Measurements from ENCODE around the gene BMF.

Gene BMF

DNA sequence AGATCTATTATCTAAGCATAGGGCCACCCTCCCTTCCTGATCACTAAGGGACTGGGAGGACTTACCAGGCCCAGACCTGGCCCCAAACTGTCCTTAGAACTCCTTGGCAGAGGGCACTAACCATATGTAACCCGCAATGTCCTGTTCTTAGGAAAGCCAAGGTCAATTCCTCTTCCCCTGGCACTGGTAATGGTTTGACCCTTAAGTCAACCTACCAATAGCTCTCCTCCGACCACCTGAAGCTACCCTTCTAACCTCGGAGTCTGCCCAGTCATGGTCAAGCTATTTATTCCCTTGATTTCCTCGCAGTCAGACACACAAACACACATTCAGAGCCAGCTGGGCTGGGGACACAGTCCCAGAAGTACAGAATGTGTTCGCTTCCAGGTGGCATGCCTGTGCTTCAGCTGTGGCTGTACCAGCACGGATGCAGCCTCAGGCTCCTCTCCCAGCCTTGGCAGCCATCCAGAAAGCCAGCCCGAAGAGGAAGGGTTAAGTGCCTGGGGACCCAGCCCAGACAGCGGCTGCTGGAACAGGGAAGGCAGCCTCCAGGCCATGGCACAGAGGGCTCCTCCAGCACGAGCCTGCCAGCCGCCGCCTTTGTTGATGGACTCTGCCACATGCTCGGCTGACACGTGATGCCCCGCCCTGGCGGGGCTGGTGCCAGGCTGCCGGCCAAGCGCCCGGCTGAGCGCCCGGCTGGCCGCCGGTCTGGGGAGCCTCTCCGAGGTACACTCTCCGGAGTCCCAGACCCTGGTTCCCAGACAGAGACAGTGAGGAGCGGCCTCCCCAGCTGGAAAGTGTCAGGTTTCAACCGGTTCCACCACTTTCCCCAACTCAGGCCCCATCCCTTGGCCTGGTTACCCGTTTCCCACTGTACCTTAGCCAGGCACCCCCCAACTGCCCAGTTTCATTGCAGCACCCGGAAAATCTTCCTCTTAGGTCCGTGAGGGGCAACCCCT lies 5.5 kb downstream of the BMF start:
- DNase-seq, result no peak

DNA sequence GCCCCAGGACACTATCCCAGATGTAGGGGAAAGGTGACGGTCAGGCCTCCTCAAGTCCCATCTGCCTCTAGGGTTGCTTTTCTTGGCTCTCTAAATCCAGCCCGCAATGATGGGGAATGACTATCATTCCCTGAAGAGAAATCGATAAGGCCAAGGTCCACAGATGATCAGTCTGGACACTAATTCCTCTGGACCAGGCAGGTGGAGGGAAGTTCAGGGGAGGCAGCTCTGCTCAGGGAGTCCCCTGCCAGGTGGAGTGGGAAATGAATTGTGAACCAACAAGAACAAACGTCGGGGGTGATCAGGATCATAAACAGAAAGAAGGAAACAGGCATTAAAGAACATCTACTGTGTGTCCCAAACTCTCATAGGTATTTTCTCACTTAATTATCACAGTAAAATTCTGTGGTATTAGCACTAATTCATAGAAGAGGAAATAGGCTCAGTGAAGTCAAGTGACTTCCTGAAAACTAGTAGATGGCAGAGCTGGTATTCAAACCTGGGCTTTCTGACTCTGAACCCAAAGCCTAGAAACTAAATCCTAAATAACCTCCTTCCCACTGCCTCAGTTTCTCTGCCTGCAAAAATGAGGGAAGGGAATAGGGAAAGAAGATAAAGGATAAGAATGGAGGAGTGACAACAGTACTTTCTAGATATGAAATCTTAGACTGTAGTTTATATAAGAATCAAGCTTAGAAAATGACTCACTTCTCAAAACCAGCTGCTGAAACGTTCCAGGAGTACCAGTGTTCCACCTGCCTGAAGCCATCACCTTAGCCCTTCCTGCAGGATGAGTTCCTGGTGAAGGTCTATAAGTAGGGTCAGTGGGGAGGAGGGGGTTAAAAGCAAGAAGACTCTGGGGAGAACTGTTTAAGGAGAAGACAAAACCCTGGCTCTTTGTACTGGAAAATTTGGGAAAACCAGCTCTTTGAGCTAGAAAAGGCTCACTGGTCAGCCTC lies 7.5 kb downstream of the BMF start:
- no peak for DNase-seq

DNA sequence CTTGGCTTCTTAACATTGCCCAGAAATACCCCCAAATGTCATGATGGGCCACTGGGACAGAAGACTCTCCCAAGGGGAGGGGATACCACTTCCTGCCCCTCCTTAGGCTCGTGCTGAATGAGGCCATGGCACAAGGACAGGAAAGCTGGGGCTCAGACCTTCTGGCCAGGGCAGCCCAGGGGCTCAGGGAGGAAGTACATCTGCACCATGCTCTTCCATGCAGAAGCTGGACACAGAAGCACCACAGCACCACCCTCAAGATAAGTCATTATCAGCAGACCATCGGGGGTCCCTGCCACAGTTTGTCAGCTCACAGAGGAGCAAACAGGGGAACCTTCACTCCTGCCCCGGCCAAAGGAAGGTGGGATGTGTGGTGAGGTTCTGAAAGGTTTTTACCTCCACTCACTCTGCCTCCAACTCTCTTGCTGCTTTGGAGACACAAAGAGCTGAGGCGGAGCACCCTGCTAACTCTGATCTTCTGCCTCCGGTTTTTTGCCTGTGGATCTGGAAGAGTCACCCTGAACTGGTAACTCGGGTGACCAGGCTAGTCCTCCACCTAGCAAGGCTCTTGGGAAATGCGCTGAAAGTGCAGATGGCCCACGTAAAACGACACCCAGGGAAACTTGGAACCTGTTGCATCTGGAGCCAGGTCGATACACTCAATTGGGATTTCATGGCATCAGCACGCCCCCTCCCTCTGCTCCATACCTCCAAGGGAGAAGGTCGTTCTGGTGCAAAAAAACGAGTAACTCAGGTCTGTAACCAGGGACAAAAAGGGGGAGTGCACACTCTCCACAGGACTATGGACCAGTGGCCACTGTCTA lies 8.3 kb downstream of the BMF start:
- no peak for DNase-seq

DNA sequence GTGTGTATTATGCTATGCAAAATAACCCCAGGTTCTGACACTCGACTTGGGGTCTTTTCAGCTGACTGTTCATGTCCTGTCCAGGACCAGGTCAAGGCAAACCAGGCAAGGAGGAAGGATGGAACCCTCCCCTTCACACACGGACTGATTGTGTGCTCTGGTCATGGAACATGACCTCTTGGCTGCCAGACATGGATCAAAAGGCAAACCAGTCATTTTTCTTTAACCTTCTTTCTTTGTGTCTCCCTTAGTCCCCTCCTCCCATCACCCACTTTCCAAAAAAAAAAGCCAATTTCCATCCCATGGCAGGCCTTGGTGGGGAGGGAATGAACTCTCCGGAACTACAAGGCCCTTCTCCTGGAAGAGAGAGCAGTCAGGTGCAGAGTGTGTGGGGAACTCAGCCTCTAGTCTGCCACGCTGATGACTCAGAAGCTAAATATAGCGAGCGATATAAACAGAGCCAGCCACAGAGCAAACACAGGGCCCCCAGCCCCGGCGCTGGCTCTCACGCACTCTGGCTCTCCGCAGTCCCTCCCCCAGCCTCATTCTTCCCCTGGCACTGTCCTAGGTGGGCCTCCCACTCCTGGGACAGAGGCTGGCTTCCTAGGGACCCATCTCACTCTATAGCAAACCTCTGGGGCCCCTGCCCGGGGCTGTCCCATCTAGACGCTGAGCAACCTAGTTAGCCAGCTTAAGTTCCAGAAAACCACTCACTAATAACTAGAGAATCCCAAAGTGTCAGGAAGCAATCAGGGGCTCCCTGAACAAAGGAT lies 10.0 kb downstream of the BMF start:
- DNase-seq, result peak; percentile 61

DNA sequence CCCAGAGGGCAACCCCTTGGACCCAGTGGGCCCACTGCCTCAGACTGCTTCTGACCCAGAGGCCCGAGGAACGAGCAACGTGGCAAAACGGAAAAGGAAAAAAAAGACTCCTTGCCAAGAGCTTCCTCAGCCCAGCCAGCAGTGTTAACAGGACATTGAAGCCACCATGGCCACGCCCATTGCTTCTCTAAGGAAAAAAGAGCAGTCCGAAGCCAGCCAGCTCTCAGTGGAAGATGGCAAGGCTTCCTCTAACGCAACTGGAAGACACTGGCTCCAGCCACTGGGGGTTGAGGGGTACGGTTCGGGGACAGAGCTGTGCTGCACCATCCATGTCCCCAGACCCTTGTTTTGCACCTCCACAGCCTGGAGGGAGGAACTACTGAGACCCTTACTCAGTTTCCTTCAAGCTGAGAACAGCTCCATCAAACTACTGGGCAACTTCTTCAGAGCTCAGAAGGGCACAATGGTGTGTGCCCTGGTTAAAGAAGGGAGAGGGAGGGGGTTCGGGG lies 10.7 kb downstream of the BMF start:
- no peak for DNase-seq

DNA sequence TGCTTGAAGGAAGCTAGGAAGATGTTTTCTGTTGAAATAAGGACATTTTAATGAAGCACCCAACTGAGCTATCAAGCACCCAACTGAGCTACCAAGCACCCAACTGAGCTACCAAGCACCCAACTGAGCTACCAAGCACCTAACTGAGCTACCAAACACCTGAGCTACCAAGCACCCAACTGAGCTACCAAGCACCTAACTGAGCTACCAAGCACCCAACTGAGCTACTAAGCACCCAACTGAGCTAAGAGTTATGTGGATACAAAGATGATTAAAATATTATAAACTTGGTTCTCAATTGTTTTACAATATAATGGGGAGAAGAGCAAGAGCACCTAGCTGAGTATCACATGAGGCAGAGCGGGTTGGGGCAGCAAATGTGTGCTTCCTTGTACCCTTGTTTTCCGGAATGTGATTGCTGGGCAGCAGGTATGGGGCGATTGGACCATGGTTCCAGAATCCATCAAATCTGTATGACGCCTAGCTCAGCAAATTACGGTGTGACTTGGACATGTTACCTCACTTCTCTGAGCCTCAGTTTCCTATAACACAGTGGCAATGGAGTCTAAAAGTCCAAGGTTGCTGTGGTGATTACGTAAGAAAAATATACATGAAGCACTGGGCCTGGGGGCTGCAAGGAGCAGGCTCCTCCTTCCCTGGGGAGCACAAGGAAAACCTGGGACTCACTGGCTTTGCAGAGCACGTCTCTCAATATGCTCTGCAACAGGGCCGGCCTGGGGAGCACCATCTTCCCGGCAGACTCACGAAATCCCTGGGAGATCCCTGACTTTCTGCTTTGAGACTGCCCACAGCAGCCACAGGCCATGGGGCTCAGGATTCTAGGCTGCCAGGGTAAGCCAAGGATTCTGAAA lies 11.3 kb downstream of the BMF start:
- DNase-seq, result no peak

DNA sequence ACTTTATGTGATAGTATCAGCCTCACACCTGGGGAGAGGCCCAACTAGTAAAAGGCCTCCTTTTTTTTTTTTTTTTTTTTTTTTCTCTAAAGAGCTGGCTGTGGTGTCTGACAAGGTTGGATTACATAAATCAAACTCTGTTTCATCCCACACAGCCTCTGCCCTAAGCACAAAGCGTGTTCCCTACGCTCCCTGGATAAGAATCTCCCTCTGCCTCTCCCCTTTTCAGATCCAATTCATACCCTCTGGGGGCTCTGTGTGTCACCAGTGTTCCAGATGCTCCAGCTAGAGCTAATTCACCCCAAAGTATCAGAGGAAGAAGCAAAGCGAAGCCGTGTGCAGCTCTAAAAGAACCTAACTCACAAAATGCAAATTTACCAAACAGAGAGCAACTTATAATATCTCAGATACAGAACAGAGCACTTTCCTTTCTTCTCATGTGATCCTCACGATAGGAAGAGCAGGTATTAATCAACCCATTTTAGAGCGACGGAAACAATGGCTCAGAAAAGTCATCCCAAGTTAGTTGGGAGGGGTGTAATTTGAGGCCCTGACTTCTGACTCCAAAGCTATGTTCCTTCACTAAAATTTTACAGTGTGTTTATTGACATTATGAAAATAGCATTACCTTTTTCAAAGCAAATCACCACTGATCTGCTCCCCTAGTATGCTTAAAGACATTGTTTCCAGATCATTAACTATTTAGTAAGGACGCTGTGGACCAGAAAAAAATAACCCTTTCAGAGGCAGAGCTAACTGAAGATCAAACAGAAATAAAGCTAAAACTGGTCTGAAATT lies 12.4 kb downstream of the BMF start:
- DNase-seq, result no peak

DNA sequence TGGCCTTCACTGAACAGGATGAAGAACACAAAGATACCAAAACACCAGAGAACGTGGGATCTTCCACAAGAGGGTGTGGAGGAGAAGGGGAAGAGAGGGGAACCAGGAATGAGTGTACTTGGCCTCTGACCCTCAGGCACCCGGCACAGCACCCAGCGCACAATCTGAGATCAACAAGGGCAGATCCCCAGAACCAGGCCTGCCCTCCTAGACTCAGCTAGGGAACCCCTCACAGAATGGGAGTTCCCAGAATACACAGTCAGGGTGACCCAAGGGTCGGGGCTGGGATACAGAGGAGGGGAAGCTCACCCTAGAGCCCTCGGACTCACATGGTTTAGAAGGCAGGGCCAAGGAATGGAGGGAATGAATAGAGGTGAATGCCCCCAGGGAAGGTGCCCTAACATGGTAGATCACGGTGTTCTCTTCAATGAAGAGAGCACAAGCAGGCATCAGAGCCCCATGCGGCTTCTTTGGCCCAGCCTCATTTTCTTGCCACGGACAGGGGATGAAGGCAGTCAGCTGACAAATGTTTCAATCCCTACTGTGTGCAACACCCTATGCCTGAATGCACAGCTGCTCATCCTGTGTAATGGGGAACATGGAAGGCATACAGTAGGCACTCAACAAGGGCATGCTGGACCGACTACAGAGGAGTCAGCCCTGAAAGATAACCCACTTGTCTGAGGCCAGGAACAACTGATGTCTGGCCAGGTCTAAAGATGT lies 13.1 kb downstream of the BMF start:
- no peak for DNase-seq

DNA sequence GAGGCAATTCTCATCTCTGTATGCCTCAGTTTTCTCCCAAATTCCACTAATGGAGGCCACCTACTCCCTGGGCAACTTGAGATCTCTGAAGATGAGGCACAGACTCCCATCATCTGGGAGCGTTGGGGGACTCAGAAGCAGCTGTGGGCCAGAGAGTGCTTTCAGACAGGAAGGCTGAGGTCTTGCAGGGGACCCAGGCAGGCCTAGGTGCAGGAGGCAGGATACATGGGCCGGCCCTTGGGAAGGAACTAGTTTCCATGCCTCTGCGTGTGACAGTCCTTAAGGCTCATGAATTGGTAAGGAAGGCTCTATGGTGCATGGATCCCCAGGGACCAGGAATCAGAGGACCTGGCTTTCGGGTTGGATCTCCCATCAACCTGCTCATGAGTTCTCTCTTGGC lies 14.5 kb downstream of the BMF start:
- DNase-seq, result no peak

DNA sequence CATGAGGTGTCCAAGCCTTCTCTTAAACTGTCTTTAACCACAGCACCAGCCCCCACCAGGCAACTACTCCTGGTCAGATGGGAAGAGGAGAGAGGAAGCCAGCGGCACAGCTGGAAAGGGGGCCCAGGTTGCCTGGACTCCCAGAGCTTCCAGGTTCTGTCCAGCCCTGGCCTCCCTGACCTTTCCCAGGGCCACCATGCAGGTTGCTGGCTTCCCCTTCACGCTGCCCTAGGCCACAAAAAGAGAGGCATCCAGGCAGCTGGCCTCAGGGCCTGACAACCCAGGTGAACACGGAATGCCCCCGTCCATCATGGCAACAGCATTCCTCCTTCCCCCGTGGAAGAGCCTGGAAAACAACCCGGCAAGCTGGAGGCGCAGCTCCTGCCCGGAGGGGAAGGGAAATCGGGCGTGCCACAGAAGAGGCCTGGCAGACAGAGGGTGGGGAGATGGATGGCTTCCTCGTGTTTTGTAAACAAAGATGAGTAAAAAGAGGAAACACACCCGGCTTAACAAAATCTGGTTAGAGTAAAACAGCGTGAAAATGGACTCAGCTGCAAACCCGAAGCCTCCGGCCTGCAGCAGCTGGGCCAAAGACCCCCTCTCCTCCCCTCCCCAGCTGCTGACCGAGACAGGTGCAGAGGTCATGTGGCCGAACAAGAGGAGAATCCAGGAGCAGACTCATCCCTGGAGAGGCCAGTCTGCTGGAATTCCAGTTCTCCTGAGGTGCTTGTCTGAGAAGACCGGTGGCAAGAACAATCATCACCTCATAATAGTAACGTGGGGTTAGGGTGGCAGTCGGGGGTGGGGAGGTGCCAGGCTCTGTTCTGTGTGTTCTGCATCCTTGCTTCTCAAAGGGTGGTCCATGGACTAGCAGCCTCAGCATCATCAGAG lies 15.5 kb downstream of the BMF start:
- no peak for DNase-seq

DNA sequence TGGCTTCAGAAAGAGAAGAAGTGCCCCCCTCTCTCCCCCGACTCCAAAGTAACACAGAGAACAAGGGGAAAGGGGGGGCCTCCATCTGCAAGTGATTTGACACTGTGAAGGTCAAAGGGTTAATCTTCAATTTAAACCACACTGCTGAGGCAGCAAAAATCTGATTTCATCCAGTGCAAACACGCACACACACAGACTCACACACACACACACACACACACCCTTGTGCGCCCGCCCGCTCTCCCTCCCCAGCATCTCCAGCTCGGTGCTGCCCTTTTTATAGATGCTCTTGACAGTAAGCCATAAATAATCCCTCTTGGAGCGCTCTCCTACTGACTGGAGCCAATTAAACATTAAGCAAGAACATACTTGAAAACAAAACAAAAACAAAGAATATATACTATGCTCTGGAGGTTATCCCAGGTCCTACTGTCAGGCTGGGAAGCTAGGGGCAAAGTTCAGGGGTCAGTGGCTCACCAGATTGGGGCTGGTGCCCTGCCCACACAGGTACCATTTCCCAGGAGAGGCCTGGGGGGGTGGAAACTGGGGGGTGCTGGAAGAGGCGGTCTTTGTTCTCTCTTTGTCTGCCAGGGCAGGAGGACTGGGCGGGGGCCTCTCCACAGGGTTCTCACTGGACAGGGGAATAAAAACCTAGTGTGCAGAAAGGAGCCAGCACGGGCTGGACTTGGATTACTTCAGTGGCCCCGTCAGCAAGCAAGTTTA lies 16.3 kb downstream of the BMF start:
- no peak for DNase-seq

DNA sequence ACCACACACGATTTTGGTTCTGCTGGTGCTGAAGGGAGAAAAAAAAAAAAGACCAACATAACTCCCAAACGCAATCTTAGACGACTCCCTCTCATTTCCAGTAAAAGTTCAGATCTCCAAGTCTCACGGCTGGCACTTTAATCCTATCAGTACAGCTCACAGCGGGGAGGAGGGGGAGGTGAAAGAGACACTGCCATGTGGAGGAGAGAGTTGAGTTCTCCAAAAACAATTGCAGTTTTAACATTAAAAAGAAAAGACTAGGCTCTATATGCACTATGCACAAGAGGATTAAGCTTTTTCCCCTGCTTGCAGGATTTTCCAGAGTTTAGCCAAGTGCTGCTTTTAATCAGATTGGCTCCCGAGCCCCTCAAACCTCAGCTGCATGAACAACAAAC lies 16.8 kb downstream of the BMF start:
- no peak for DNase-seq

DNA sequence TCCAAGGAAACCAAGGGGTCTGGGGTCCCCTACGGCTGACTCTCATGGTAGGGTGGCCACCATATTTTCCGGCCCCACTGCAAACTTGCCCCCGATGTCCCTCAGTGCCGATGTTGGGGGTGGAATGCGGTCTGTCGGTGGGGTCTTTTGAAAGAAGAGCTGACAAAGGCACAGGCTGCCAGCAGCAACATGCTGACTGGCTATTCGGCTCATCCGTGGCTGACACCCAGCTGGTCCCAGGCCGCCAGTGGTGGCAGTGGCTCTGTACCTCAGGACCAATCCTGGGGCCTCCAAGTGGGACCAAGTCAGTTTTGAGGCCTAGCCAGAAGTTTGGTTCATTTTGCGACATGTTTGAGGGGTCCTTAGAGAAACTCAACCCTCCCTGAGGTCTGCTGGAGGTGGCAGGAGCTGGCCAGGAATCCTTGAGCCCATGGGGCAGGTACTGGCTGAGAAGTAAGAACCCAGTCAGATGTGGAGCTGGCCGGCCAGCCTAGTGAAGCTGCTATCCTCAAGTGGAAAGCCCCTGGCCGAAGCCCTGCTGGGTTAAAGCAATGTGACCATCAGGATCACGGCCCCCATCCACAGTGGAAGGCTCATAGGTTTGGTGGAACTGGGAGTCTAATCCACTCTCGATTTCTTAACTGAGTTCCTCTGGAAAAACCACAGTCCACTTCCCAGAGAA lies 17.8 kb downstream of the BMF start:
- DNase-seq, result no peak

DNA sequence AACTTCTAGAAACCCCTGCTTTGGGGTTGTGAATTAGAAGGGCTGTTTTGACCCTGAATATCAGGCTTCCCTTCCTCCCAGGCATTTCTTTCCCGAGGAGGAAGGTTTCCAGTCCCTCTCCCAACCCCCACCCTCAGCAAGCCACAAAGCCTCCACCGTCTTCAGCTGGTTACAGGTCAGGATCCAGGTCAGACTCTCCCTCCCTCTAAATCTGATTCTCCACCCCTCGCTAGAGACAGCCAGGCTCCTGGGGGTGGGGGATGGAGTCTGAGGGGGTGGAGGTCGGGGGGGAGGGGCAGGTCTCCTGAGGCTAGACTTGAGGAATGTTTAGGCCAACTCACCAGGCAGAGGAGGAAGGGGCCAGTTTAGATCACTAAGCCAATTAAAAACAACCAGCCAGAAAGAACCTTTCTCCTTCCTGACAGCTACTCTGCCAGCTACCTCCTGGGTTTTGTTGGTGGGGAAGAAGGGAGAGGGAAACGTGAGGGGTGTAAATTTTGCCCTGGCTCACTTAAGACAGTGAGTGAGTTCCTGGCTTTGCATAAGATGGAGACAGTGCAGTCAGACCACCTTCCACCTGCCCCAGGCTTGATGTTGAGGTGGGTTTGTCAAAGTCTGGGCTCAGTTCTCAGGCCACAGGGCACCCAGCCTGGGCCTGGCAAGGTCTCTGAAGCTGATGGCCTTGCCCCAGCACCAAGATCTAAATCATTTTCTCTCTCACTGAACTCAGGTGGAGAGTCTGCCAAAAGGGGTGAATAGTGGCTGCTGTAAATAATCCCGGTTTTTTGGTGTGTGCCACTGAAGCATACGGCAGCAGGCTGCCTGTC lies 19.5 kb downstream of the BMF start:
- no peak for DNase-seq

DNA sequence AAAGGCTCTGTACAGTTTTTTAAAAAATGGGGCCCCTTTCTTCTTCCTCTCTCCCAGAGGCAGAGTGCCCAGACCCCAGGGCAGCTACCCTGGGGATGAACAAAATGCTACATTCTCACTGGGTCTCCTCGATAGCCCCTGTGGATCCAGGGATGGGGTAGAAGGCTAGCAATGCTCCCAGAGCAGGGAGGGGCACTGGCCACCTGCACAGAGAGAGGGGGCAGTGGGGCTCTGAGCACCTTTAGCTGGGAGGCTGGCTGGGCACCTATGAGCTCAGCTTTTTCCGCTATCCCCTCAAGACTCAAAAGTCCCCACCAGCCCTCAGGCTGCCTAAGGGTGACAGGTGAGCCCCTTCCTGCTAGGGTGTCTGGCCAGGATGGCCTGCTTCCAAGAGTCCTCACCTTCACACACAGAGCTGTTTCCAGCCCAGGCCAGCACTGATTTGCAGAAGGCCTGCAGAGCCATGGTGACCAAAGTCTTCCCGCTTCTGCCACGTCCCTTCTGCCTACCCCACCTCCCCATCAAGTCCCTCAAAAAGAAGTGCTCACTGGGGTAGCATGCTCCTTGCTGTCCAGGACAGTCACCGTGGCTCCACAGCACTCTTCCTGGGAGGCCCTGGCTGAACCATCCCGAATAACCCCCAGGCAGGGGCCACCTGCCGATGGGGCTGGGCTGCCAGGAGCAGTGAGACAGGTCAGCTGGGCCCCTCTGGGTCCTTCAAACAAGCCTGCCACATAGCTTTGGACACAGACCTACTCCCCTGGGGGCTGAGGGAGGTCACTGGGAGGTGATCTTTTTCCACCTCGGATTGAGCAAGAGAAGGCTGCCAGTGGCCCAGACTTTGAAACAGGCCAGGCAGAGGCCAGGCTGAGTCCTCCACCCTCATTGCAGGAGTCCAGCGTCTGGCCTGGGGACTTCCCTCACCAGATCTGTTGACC lies 20.4 kb downstream of the BMF start:
- no peak for DNase-seq
